ENCODE results near the gene CACNA2D4. TPM values are rescaled to one million over a fixed set of nuclear protein-coding genes. Genes with fewer than 3 reads are reported as not detected.

Gene CACNA2D4
- total RNA-seq, 1 donor: 0.27 TPM

GRCh38 chr12:1904875-1905274, 13.6 kb downstream of the CACNA2D4 start:
- no peak overlapping the region for H3K4me3 ChIP-seq (ENCODE audit: low read depth, low read length)
- no peak for TF ChIP-seq CTCF (IDR thresholded peaks at IDR 0.05; ENCODE audit: insufficient read depth, low read length)
- no peak for DNase-seq (ENCODE audit: low read depth)

GRCh38 chr12:1896964-1897363, 21.5 kb downstream of the CACNA2D4 start:
- no peak overlapping the region for H3K4me3 ChIP-seq (ENCODE audit: low read depth, low read length)
- DNase-seq (ENCODE audit: low read depth): no peak
- TF ChIP-seq CTCF (IDR thresholded peaks at IDR 0.05; ENCODE audit: insufficient read depth, low read length): no peak

GRCh38 chr12:1890810-1891209, 27.6 kb downstream of the CACNA2D4 start:
- H3K4me3 ChIP-seq (ENCODE audit: low read depth, low read length): no peak overlapping the region
- DNase-seq (ENCODE audit: low read depth): no peak
- TF ChIP-seq CTCF (IDR thresholded peaks at IDR 0.05; ENCODE audit: insufficient read depth, low read length): no peak

- no peak for DNase-seq (ENCODE audit: low read depth)
- TF ChIP-seq CTCF (IDR thresholded peaks at IDR 0.05; ENCODE audit: insufficient read depth, low read length): no peak
- H3K4me3 ChIP-seq (ENCODE audit: low read depth, low read length): no peak overlapping the region
These were observed 28.2 kb downstream of the CACNA2D4 start for GRCh38 chr12:1890119-1890703.

GRCh38 chr12:1888923-1889322, 29.5 kb downstream of the CACNA2D4 start:
- no peak overlapping the region for H3K4me3 ChIP-seq (ENCODE audit: low read depth, low read length)
- DNase-seq (ENCODE audit: low read depth): no peak
- no peak for TF ChIP-seq CTCF (IDR thresholded peaks at IDR 0.05; ENCODE audit: insufficient read depth, low read length)

GRCh38 chr12:1886396-1887008, 31.9 kb downstream of the CACNA2D4 start:
- no peak overlapping the region for H3K4me3 ChIP-seq (ENCODE audit: low read depth, low read length)
- TF ChIP-seq CTCF (IDR thresholded peaks at IDR 0.05; ENCODE audit: insufficient read depth, low read length): no peak
- no peak for DNase-seq (ENCODE audit: low read depth)
